GM12892 (cell line): Measurements from ENCODE around the gene NDUFC1.

Experiments used
- POLR2A ChIP-seq: IDR thresholded peaks from 2 replicates; pipeline ENCODE4 v1.6.1; 2011; ENCODE audit warnings: low read depth, low read length, control low read depth
- POLR2AphosphoS5 ChIP-seq: IDR thresholded peaks from 2 replicates; pipeline ENCODE4 v1.6.1; 2011; ENCODE audit warnings: low read depth, low read length, control low read depth
- TAF1 ChIP-seq: IDR thresholded peaks from 2 replicates; pipeline ENCODE4 v1.6.1; 2011; ENCODE audit warnings: low read depth, mild to moderate bottlenecking, control low read depth, low read length, borderline replicate concordance

DNA sequence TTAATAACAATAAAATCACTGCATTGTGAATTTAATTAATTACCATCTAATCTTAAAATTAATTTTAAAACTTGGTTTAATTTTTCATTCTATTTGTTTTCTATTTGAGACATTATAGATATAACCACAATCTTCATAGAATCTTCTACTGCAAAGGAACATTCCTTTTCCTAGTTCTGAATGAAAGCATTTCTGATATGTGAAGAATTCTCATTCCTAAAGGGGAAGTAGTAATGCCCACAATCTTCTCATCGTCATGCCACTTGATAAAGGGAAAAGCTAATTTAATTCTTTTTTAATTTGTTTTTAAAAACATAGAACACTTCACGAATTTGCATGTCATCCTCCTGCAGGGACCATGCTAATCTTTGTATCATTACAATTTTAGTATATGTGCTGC lies 45.9 kb downstream of the NDUFC1 start:
- TF ChIP-seq TAF1 (no peak), POLR2A (no peak), POLR2AphosphoS5 (no peak)
